BLaER1 (cell line): Measurements from ENCODE around the gene TTI1.

Source experiments
- H3K27ac ChIP-seq: shearing (Covaris generic); formaldehyde crosslinking; 2 replicates; pipeline ENCODE4 v1.8.1; 2022
- H3K27me3 ChIP-seq: shearing (Covaris generic); formaldehyde crosslinking; 2 replicates; pipeline ENCODE4 v1.8.1; 2022
- H3K36me3 ChIP-seq: shearing (Covaris generic); formaldehyde crosslinking; 2 replicates; pipeline ENCODE4 v1.8.1; 2022
- H3K4me1 ChIP-seq: shearing (Covaris generic); formaldehyde crosslinking; 2 replicates; pipeline ENCODE4 v1.8.1; 2022
- H3K4me2 ChIP-seq: shearing (Covaris generic); formaldehyde crosslinking; 2 replicates; pipeline ENCODE4 v1.8.1; 2022
- H3K4me3 ChIP-seq: shearing (Covaris generic); formaldehyde crosslinking; 2 replicates; pipeline ENCODE4 v1.8.1; 2022
- H3K9ac ChIP-seq: shearing (Covaris generic); formaldehyde crosslinking; 2 replicates; pipeline ENCODE4 v1.8.1; 2022
- H3K9me3 ChIP-seq: shearing (Covaris generic); formaldehyde crosslinking; 2 replicates; pipeline ENCODE4 v1.8.1; 2022
- H4K20me1 ChIP-seq: shearing (Covaris generic); formaldehyde crosslinking; 2 replicates; pipeline ENCODE4 v1.8.1; 2022
- Cebpa-rat ChIP-seq: shearing (Covaris generic); IDR thresholded peaks from 2 replicates; pipeline ENCODE4 v1.8.1; 2022

Gene TTI1

DNA sequence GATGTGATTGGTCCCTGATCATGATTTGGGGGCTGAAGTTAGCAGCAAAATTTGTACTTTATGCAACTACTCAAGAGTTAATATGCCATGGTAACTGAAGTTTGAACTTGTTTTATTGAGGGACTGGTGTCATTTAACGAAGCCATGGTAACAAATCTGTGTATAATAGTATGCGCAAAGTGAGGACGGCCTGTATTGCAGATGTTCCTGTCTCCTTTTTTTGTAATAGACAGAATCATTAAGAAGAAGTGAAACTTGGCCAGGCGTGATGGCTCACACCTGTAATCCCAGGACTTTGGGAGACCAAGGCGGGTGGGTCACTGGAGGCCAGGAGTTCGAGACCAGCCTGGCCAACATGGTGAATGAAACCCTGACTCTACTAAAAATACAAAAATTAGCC lies 22.6 kb upstream of the TTI1 start:
- no peaks in the 10 kb centered on the region for H3K9me3 ChIP-seq
- no peak overlapping the region for H3K9ac ChIP-seq
- H3K27me3 ChIP-seq: no peaks in the 10 kb centered on the region
- H3K27ac ChIP-seq: no peak overlapping the region
- H3K36me3 ChIP-seq: peaks cover 84% of the 10 kb centered on the region
- no peak overlapping the region for H3K4me3 ChIP-seq
- no peak for TF ChIP-seq Cebpa-rat
- no peak overlapping the region for H3K4me2 ChIP-seq
- no peaks in the 10 kb centered on the region for H3K4me1 ChIP-seq
- H4K20me1 ChIP-seq: peaks cover 77% of the 10 kb centered on the region

DNA sequence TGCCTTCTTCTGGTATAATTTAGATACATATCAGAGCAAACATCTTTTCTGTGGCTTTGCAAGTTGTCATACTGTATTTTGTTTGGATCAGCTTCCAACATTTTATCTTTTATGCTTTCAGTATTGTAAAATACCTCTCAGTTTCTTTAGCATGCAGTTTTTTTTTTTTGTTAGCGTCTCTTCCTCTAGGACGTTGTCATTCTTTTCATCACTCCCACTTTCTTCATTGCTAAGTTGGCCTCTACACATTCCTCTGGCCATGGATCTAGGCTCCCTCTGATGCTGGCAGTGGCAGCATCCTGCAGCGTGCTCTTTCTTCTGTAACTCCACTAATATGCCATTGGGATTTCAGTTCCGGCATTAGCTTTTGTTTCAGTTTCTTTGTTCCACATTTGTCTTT lies 22.0 kb upstream of the TTI1 start:
- H3K4me2 ChIP-seq: no peak overlapping the region
- no peaks in the 10 kb centered on the region for H3K4me1 ChIP-seq
- no peak overlapping the region for H3K4me3 ChIP-seq
- H3K27ac ChIP-seq: no peak overlapping the region
- H3K9me3 ChIP-seq: no peaks in the 10 kb centered on the region
- no peaks in the 10 kb centered on the region for H3K27me3 ChIP-seq
- no peak overlapping the region for H3K9ac ChIP-seq
- H3K36me3 ChIP-seq: peaks cover 84% of the 10 kb centered on the region
- no peak for TF ChIP-seq Cebpa-rat
- peaks cover 82% of the 10 kb centered on the region for H4K20me1 ChIP-seq

DNA sequence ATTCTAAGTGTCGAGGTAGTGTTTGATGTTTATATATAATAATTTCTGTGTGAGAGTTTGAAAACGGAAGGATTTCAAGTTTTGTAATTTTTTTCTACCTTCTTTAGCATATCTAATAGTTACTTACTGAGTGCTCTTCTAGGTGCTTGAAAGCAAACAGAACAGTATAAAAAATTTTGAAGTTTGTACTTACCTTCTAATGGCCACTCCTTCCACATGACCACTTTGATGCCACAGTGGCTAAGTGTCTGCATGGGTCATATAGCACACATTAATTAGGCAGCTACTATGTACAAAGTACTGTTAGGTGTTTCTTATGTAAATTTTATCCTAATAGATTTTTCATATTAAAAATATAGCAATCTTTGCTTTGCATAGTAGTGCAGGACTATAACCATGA lies 21.4 kb upstream of the TTI1 start:
- Histone ChIP-seq H3K9ac (no peak overlapping the region), H3K4me2 (no peak overlapping the region), H4K20me1 (peaks cover 89% of the 10 kb centered on the region), H3K4me3 (no peak overlapping the region), H3K4me1 (no peaks in the 10 kb centered on the region), H3K9me3 (no peaks in the 10 kb centered on the region), H3K27me3 (no peaks in the 10 kb centered on the region), H3K36me3 (peaks cover 84% of the 10 kb centered on the region), H3K27ac (no peak overlapping the region)
- no peak for TF ChIP-seq Cebpa-rat

DNA sequence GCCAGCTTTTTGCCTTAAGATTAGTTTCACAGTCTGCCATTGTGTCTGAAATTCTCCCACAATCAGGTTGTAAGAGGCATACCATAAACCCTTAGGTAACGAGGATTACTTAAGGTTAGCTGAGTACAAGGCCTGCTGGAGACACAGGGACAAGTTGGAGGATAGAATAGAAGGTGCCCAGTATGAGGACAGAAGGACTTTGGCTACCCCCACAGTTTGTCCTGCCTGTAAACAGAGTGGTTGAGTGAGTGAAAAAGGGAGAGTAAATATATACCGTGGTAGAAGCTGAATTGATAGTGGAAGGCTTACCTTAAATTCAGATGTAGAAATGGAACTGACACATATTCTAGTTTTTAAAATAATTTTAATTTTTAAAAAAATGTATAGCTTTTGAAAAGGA lies 19.6 kb upstream of the TTI1 start:
- Histone ChIP-seq H3K9me3 (no peaks in the 10 kb centered on the region), H3K4me3 (no peak overlapping the region), H3K27me3 (no peaks in the 10 kb centered on the region), H3K4me1 (no peaks in the 10 kb centered on the region), H3K36me3 (peaks cover 84% of the 10 kb centered on the region), H3K27ac (no peak overlapping the region), H3K4me2 (no peak overlapping the region), H4K20me1 (peaks cover 100% of the 10 kb centered on the region), H3K9ac (no peak overlapping the region)
- TF ChIP-seq Cebpa-rat: no peak

DNA sequence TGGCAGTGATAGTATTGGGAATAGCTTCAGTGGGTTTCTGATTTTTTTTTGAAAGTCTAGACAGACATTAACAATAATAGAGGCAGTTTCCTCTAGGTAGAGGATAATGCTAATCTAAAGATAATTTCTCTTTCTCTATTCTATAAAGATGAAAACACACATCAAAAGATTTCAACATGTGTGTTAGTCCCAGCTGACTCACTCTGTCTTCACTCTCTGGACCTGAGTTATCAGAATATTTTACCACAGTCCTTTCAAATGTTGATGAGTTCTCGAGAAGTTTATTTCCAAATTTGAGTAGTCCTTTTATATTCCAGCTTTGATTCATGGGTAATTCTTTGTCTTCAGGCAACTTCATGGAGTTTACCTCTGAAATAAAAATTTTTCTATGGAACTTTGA lies 17.4 kb upstream of the TTI1 start:
- Histone ChIP-seq H3K36me3 (peaks cover 87% of the 10 kb centered on the region), H3K4me3 (no peak overlapping the region), H3K9me3 (no peaks in the 10 kb centered on the region), H3K27me3 (no peaks in the 10 kb centered on the region), H3K4me2 (no peak overlapping the region), H3K27ac (no peak overlapping the region), H4K20me1 (peaks cover 100% of the 10 kb centered on the region), H3K4me1 (no peaks in the 10 kb centered on the region; the same call in 1 of the 2 replicates), H3K9ac (no peak overlapping the region)
- no peak for TF ChIP-seq Cebpa-rat

DNA sequence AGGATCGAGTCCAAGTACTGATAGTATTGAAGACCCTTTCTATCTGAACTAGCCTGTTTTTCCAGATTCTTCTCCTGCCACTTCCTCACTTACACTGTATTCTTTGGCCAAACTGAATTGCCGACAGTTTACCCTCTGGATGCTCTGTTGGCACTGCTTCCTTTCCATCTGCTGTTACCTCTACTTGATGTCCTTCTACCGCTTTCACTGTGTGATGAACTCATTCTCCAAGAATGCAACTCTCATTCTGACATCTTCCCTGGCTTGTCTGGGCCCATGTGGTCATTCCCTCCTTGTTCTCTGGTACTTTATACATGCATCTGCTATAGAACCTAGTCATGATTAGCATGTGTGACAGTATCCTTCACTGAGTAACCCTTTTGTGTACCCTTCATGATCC lies 16.5 kb upstream of the TTI1 start:
- Histone ChIP-seq H3K4me2 (no peak overlapping the region), H3K36me3 (peaks cover 89% of the 10 kb centered on the region), H3K9ac (no peak overlapping the region), H3K9me3 (no peaks in the 10 kb centered on the region), H3K27ac (no peak overlapping the region), H4K20me1 (peaks cover 100% of the 10 kb centered on the region), H3K4me1 (no peaks in the 10 kb centered on the region; the same call in 1 of the 2 replicates), H3K27me3 (no peaks in the 10 kb centered on the region), H3K4me3 (no peak overlapping the region)
- no peak for TF ChIP-seq Cebpa-rat

DNA sequence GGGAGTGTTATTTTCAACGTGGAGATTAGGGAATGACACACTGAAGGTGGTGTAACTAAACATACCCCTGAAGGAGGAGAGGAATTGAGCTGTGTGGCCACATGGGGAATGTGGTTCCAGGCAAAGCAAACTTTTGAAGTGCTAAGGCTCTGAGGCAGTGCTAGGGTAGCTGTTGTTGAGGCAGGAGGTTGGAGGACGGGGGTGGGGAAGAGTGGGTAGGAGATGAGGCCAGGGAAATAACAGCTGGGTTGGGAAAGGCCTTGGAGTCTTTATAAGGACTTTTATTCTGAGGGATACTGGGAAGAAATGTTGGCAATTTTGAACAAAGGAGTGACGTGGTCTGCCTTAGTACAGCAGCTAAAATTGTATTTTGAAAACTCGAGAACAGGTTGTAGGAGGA lies 13.3 kb upstream of the TTI1 start:
- Histone ChIP-seq H3K9ac (no peak overlapping the region), H3K27ac (no peak overlapping the region), H3K4me1 (no peaks in the 10 kb centered on the region; the same call in 1 of the 2 replicates), H4K20me1 (peaks cover 92% of the 10 kb centered on the region), H3K27me3 (no peaks in the 10 kb centered on the region), H3K9me3 (no peaks in the 10 kb centered on the region), H3K4me2 (no peak overlapping the region), H3K4me3 (no peak overlapping the region), H3K36me3 (peaks cover 93% of the 10 kb centered on the region)
- no peak for TF ChIP-seq Cebpa-rat

DNA sequence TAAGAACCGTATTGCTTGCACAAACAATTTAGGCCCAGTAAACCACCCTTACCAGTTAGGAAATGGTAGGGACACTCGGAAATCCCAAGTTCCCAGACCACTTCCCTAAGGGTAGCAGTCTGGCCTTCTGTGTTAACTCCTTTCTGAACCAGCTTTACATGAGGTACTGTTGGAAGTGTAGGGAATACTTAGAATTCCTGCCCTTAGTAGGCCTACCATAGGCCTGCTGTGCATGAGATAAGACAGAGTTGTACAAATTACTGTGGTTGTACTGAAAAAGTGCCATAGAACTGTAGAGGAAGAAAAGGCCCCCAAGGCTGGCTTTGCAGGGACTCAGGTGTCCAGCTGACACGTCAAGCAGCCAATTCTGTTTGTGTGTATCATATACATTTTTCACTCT lies 11.4 kb upstream of the TTI1 start:
- H3K4me1 ChIP-seq: no peaks in the 10 kb centered on the region; the same call in 1 of the 2 replicates
- H3K9me3 ChIP-seq: no peaks in the 10 kb centered on the region
- peaks cover 94% of the 10 kb centered on the region for H3K36me3 ChIP-seq
- H3K27me3 ChIP-seq: no peaks in the 10 kb centered on the region
- TF ChIP-seq Cebpa-rat: no peak
- H3K27ac ChIP-seq: no peak overlapping the region
- peaks cover 87% of the 10 kb centered on the region for H4K20me1 ChIP-seq
- H3K9ac ChIP-seq: no peak overlapping the region
- no peak overlapping the region for H3K4me2 ChIP-seq
- no peak overlapping the region for H3K4me3 ChIP-seq

DNA sequence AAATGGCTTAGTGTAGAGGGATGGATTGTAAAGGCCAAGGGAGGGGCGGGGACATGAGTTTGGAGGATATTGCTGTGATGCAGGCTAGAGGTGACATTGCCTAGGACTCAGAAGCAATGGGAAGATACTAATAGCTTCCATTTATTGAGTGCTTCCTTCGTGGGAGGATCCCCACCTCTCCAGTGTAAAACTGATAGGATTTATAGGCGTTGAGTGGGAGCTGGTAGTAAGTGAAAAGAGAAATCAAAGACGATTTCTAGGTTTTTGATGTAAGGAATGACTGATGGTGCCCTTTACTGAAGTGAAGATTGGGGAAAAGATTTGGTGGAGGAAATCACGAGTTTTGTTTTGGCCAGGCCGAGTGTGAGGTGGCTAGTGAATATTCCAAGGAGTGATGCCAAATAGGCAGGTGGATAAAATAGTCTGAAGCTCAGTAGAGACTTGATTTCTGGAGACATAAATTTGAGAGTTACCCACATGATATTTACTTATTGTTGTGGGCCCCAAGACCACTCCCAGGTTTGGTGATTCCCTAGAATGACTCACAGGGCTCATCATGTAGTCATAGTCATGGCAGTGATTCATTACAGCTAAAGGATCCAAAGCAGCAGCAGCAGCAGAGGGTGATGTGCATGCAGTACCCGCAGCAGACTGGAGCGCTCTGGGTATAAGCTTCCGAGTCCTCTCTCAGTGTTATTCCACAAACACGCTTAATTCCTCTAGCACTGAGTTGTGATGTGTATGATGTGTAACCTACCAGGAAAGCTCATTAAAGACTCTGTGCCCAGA lies 10.4 kb upstream of the TTI1 start:
- Histone ChIP-seq H3K9me3 (no peaks in the 10 kb centered on the region), H3K27me3 (no peaks in the 10 kb centered on the region), H3K27ac (no peak overlapping the region), H3K4me3 (no peak overlapping the region), H4K20me1 (peaks cover 87% of the 10 kb centered on the region), H3K9ac (no peak overlapping the region), H3K4me1 (no peaks in the 10 kb centered on the region; the same call in 1 of the 2 replicates), H3K4me2 (no peak overlapping the region), H3K36me3 (peaks cover 89% of the 10 kb centered on the region)
- TF ChIP-seq Cebpa-rat: no peak

DNA sequence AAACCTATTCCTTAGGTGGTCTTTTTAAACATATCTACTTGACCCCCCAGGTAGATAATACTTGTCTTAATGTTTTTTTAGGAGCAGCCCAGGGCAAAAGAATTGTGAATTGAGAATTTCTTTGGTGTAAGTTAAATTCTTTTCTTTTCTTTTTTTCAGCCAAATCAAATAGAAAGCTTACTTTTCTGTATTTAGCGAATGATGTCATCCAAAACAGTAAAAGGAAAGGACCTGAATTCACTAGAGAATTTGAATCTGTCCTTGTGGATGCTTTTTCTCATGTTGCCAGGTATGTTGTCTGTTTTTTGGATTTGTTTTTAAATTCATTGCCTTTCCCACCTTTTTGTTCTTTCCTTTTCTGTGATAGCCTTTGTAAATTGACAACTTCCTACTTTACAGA lies 7.0 kb upstream of the TTI1 start:
- Histone ChIP-seq H3K4me3 (no peak overlapping the region), H3K9ac (no peak overlapping the region), H3K9me3 (no peaks in the 10 kb centered on the region), H3K36me3 (peaks cover 75% of the 10 kb centered on the region), H4K20me1 (peaks cover 84% of the 10 kb centered on the region), H3K4me2 (no peak overlapping the region), H3K27me3 (no peaks in the 10 kb centered on the region), H3K4me1 (peaks cover 23% of the 10 kb centered on the region), H3K27ac (no peak overlapping the region)
- no peak for TF ChIP-seq Cebpa-rat
